HG03045 (cell line): Measurements from ENCODE around the gene ST6GAL2.

Source experiments
- ATAC-seq: cut with Tn5 transposase; IDR thresholded peaks from one replicate; pipeline ENCODE4 v1.9.1; 2021; ENCODE audit warnings: mild to moderate bottlenecking, moderate library complexity; ENCODE audit not compliant: unreplicated experiment

ST6GAL2 gene

DNA sequence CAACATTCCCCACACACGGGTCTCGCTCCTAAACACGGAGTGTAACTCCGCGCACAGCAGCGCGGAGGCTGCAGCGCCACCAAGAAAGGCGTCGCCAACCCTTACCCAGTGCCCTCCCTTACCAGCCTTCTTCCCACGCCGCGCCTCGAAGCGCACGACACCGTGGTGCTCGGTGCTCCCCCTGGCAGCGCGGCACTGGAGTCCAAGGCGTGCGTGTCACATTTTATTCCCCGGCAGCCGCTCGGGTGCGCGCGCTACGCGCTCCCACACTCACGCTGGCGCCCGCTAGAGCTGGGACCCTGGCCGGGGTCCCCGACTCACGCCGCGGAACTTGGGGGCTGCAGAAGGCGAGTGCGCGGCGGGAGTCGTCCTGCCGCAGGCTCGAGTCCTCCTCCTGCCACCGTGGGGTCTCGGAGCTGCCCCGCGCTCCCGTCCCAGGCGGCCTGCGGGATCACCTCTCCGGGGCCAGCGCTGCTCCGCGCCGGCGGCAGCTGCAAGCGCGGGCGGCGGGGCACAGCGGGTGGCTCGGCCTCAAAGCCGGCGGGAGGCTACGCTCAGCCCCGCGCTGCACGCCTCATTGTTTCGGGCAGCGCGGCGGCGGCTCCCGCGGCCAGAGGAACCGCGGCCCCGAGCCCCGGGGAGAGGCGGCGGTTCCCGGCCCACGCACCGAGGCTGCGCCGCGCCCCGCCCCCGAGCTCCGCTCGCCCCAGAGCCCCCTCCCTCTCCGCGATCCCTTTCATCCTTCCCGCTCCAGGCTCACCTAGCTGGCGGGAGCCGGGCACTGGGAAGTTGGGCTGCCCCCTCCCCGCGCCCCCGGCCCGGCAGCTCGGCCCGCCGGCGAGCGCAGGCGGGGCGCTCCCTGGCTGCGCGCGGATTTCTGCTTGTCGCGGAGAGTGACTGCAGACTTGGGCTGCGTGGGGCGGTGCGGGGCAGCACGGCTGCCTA lies at the start of gene ST6GAL2:
ST6GAL2 (minus strand) TSS at position 197 of the 945 bp plus-strand sequence. CDS start 42,190 bp downstream, outside the sequence.
- no peak for ATAC-seq

GRCh38 chr2:106932644-106933043 lies 46.7 kb upstream of the ST6GAL2 start:
- ATAC-seq = no peak

DNA sequence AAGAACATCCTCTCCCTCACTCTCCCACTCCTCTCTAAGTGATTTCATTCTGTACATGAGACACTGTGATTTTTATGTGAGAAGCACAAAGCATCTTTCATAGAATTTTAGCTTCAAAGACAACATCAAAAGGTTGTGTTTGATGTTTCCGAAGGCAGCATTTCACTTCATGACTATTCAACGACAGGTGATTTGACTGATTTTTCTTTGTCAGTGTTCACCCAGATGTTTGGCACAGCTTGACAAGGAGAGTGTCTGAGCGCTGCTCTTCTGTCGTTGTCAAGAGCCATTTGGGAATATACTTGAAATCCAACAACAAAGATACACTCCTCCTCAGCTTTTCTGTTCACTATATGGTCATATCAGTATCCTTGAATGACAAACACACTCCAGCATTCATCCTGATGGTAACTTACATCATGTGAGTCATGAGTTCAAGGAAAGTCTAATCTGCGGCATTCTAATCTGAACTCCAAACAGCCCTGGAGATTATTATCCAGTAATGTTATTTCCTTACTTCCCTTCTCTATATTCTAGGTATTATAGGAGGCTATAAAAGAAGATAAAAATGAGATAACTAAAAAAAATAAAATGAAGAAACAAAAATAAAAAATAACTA lies 45.9 kb upstream of the ST6GAL2 start:
- no peak for ATAC-seq

DNA sequence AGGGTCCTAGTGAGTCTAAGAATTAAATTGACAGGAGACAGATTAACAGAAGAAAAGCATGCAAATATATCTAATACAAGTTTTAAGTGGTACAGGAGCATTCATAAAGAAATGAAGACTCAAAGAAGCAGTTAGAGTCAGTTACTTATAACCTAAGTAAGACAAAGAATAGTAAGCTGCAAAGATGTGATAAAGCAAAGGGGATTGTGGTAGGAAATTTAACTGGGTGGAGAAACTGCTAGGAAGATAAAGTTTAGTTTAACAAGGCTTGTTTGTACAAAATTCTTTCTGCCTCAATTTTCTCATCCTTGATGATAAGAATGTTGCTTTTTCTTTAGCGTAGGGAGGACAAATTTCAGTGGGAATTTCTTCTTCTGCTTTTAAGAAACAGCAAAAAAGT lies 35.5 kb upstream of the ST6GAL2 start:
- no peak for ATAC-seq

DNA sequence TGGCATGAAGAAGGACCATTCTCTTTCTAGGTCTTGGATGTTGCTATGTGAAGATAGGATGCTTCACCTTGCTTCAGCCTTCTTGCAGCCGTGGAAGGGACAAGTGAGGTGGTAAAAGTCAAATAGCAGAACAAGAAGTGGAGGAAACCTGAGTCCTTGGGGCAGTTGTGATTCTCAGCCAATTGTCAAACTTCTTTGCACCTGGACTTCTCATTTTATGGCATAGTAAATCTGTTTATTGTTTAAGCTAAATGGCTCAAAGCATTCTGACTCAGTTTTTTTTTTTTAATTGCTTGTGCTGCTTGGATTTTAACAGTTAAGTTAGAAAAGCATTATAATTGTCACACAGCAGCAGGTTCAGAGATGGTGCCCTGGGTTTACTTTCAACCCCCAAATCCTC lies 33.0 kb upstream of the ST6GAL2 start:
- no peak for ATAC-seq

DNA sequence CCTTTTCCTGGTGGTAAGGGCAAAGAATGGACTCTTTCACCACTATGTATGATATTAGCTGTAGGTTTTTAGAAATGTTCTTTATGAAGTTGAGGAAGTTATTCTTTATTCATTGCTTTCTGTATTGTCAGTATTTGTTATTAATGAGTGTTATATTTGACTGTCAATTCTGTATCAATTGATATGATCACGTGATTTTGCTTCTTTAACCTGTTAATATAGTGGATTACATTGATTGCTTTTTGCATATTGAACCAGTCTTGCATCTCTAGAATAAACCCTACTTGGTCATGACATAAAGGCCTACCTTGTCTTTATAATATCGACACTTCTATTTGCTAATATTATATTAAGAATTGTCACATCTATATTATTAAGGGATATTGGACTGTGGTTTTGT lies 18.3 kb upstream of the ST6GAL2 start:
- ATAC-seq = no peak

GRCh38 chr2:106899786-106900530 lies 14.0 kb upstream of the ST6GAL2 start:
- ATAC-seq = no peak

- no peak for ATAC-seq
Observed at GRCh38 chr2:106894545-106894944, 8.6 kb upstream of the ST6GAL2 start.

DNA sequence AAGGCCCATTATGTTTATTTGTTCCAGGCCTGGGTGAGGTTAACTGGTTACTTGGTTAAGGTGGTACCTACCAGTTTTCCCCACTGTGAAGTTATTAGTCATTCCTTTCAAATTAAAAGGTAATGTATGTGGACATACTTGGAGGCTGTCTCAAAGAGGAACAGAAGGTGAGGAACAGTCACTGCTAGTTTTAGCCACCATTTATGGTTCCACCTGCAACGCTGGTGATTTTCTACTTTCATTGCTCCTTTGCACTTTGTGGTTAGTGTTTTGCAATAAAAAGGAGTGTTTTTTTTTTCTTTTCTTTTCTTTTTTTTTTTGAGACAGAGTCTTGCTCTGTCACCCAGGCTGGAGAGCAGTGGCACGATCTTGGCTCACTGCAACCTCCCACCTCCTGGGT lies 6.1 kb upstream of the ST6GAL2 start:
- no peak for ATAC-seq

GRCh38 chr2:106890606-106891005 lies 4.6 kb upstream of the ST6GAL2 start:
- ATAC-seq = no peak

DNA sequence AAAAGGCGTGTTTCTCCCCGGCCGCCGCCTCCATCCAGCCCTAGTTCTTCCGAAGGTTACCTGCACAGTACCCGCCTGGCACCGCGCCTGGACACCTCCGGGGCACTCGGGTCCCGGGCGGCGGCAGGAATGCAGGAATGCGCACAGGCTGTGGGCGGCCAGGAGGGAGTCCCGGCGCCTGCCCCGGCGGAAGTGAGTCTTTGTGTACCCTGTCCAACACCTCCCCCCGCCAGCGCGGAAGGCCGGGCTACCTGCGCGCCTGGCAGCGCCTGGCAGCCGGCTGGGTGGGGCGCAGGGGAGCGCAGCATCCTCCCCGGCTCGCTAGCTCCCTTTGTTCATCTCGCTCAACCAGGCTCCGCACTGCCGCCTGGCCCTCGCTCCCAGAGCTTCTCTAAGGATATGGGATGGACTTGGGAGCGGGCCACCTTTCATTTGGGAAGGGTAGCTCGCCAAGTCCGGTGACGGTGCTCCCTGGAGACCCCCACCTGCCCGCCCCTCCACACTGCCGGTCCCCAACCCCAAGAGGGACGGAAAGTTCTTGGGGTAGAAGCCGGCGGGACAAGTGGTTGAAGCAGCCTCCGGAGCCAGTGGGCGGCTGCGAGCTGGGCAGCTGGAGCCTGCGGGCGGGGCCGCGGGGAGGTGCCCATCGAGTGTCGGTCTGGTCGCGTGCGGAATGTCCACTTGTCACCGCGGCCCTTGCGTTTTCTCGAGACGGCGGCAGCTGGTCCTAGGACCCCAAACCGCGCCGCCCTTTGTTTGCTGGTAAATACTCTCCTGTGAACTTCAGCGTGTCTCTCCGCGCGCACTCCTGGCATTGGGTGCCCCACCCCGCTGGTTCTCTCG lies 1.2 kb upstream of the ST6GAL2 start:
- ATAC-seq = no peak

DNA sequence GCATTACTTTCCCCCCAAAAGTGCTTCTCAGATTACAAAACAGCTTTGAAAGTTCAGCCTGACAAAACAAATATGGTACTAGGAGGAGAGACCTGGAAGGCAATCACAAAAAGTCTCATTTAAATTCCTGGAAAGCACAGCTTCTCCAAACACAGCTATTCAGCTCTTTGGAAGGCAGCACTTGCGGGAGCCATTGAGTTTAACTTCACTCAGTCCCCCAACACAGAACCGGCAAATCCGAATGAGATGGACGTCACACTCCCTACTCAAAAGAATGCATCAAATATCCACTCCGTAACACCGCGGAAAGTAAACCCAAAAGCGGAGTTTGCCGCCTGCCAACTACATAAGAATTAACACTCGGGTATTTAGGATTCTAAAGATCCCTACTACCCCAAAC lies 638 bp downstream of the ST6GAL2 start:
- no peak for ATAC-seq

- no peak for ATAC-seq
Observed at GRCh38 chr2:106882673-106883072, 3.3 kb downstream of the ST6GAL2 start.

DNA sequence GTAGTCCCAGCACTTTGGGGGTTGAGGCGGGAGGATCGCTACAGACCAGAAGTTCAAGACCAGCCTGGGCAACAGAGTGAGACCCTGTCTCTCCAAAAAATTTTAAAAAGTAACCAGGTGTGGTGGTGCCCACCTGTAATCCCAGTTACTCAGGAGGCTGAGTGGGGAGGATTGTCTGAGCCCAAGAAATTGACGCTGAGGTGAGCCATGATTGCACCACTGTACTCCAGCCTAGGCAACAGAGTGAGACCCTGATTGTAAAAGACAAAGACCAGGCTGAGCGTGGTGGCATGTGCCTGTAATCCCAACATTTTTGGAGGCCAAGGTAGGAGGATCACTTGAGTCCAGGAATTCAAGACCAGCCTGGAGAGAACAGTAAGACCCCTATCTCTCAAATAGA lies 7.8 kb downstream of the ST6GAL2 start:
- ATAC-seq = no peak

GRCh38 chr2:106876699-106877098 lies 9.3 kb downstream of the ST6GAL2 start:
- no peak for ATAC-seq

DNA sequence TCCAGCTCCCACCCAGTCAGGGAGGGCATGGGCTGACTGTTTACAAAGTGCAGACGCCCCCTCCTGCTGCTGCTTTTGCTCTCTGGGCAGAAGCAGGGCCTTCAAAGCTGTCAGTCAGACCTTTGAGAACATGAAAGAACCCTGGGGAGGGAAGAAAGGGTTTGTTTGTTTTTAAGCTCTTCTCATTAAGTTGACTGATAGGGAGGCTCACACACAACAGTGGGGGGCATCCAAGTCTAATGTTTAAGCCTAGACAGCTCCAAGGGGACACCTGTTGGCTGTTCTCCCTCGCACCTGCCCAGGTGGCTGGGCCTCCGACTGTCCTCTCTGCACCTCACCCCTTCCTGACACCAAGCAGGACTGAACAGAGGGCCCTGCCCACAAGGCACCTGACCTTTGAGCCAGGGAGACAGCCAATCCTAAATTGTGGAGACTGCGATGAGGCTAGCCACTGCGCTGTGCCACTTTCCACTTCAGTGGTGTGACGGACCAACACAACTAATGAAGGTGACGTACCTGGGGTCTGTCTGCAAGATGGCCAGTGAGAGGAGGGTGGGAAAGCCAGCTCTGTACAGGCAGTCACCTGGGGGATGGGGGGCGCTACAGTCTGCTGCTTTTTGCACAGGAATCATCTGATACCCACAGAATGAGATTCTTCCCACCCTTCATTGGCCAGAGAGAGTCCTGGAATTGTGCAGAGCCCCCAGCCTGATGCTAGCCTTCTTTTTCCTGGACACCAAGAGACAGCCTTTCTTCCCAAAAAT lies 16.3 kb downstream of the ST6GAL2 start:
- ATAC-seq = no peak

- ATAC-seq = no peak
Observed at GRCh38 chr2:106868275-106868674, 17.7 kb downstream of the ST6GAL2 start.

- no peak for ATAC-seq
Observed at GRCh38 chr2:106867196-106867953, 18.6 kb downstream of the ST6GAL2 start.

DNA sequence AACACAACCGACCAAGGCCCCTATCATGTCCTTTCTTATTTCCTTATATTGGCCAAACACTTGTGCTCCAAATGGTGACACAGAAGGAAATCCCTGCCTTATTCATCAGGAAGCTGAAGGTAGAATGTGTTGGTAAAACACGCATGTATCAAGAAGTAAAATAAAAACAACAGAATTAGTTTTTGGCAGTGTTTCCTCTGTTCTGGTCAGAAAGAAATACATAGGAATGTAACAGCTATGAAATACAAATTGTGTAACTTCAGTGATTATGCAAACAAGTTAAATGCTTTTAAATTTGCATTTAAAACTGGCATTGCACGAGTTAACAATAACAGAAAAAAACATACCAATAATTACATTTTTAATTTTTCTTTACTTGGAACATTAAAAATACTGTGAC lies 19.3 kb downstream of the ST6GAL2 start:
- ATAC-seq = no peak
